Stimulated activated CD8-positive, alpha-beta memory T cell treated with anti-CD3 and anti-CD28 coated beads, Interleukin-7, amount 100 ng/mL, for 4 hours (primary cell): Measurements from ENCODE around the gene TIRAP.
"Not testable (repeated sequence)": the region's sequence is repeated elsewhere in the genome, so short reads cannot be mapped to it uniquely, and the experiment has no call there.

Experiments
- DNase-seq, 2 donors: peaks; one replicate each; pipeline ENCODE4 v3.0.0-alpha.2; 2020; ENCODE audit warnings: low read depth in 2 of 2

TIRAP gene

GRCh38 chr11:126284829-126285228 is 1.9 kb downstream of the TIRAP start:
- DNase-seq: peak; percentile 70 to 86

- DNase-seq: no peak
Observed at GRCh38 chr11:126288237-126288636, 5.3 kb downstream of the TIRAP start.

DNA sequence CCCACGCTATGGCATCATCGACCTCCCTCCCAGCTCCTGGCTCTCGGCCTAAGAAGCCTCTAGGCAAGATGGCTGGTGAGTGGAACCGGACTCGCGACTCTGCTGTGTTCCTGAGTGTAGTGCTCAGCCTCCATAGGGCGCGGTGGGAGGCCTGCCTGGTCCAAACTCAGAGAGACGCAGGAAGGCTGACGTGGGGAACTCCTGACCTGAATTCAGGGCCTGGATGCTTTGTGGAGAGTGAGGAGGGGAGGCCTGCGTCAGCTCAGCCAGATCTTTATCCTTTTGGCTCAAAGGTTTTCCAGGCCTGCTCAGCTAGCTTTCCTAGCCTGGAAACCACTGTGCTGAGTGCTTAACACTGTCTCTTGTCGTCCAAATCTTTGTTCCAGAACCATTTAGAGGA is 8.0 kb downstream of the TIRAP start:
- no peak for DNase-seq

- DNase-seq: no peak
Observed at GRCh38 chr11:126293726-126294125, 10.8 kb downstream of the TIRAP start.

- no peak for DNase-seq
Observed at GRCh38 chr11:126297004-126297403, 14.1 kb downstream of the TIRAP start.

DNA sequence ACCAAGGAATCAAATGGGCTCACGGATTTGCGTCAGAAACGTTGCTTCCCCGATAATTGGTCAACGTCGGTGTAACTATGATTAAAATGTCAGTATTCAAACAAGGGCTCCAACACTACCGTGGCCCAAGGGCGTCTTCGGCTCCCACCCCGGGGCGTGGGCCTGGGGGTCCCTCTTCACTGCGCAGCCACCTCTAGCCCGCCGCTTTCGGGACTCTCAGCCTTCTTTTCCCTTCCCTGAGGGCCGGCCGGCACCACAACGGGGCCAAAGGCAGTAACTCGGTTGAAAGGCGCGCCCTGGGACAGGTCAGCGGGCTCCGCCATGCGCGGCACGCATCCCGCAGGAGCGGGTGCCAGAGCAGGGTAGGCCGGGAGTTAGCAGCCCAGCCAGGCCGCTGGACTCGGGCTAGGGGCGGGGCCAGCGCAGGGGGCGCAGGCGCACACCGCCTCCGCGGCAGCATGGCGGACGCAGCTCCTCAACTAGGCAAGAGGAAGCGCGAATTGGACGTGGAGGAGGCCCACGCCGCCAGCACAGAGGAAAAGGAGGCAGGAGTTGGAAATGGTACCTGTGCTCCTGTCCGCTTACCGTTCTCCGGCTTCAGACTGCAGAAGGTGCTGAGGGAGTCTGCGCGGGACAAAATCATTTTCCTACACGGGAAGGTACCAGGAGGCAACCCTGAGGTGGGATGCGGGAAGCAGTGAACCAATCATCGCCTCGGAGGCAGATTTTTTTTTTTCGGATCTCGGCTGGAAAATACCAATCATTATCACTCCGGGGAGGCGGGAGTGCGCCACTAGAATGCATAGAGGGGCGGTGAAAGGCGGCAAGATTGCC is 20.9 kb downstream of the TIRAP start, which contains the start of gene DCPS:
Gene DCPS, plus strand, starts transcription at position 438 of the 834 bp plus-strand sequence. Its CDS starts 21 bp downstream, at position 459.
- DNase-seq: peak; percentile 64 to 82

DNA sequence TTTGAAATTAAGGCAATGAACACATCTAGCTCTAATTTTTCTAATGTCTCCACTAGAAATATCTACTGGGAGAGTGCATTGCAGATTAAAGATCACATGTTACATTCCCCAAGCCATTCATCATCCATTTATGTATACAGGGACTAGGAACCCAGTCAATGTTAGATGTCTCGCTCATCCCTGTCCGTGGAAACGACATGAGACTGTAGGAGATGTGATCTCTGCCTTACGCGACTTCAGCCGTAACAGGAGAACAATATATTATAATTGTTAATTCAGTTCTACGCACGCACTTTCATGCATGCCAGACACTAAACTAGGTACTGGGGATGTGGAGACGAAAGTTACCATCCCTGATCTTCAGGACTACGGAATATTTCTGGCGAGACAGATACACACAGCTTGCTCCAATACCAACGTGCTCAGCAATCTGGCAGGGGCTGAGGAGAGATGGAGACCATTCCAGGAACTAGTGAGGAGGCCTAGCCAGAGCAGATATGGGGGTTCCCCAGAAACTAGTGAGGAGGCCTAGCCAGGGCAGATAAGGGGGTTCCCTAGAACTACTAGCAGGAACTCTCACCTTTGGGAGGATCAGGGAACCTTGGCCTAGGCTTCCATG is 21.7 kb downstream of the TIRAP start:
- DNase-seq: no peak

GRCh38 chr11:126305699-126306098 is 22.8 kb downstream of the TIRAP start:
- DNase-seq: no peak

- no peak for DNase-seq
Observed at GRCh38 chr11:126307706-126308105, 24.8 kb downstream of the TIRAP start.

DNA sequence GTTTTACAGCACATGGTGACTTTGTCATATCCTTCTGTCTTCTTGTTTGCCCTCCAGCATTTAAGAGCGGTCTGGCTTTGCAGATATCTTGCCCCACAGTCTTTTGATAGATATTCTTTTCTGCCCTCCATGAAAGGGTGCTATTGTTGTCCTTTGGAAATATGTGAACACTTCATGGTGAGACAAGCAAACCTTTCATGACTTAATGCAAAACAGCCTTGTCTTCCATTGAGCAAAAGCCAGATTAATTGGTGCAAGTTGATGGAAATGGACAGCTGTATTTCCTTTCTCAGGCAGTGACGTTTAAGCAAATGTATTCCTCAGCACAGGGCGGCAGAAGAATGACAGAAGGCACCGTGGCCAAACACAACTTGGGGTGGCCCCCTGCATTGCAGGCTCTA is 25.4 kb downstream of the TIRAP start:
- DNase-seq: no peak

GRCh38 chr11:126308771-126309170 is 25.9 kb downstream of the TIRAP start:
- not testable (repeated sequence) for DNase-seq

- DNase-seq: peak in 1 of 2 donors; percentile 39
Observed at GRCh38 chr11:126310200-126310991, 27.5 kb downstream of the TIRAP start.

DNA sequence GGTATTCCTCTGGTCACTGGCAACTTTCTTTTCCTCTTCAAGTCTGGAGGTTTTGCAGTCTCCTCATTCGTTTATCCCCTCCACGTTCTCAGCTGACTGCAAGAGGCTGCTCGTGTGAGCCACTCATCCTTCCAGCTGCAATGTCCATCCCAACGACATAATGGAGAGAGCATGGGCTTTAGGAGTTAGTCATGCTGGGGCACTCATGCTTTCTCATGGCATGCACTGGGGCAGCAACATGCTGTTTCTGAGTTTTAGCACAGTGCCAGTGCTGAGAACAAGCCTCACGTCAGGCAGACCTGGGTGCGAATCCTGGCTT is 28.1 kb downstream of the TIRAP start:
- no peak for DNase-seq

- no peak for DNase-seq
Observed at GRCh38 chr11:126311401-126312291, 28.8 kb downstream of the TIRAP start.

GRCh38 chr11:126312961-126313360 is 30.1 kb downstream of the TIRAP start:
- no peak for DNase-seq

GRCh38 chr11:126313826-126314225 is 30.9 kb downstream of the TIRAP start:
- DNase-seq: no peak

- no peak for DNase-seq
Observed at GRCh38 chr11:126317432-126317755, 34.5 kb downstream of the TIRAP start.

DNA sequence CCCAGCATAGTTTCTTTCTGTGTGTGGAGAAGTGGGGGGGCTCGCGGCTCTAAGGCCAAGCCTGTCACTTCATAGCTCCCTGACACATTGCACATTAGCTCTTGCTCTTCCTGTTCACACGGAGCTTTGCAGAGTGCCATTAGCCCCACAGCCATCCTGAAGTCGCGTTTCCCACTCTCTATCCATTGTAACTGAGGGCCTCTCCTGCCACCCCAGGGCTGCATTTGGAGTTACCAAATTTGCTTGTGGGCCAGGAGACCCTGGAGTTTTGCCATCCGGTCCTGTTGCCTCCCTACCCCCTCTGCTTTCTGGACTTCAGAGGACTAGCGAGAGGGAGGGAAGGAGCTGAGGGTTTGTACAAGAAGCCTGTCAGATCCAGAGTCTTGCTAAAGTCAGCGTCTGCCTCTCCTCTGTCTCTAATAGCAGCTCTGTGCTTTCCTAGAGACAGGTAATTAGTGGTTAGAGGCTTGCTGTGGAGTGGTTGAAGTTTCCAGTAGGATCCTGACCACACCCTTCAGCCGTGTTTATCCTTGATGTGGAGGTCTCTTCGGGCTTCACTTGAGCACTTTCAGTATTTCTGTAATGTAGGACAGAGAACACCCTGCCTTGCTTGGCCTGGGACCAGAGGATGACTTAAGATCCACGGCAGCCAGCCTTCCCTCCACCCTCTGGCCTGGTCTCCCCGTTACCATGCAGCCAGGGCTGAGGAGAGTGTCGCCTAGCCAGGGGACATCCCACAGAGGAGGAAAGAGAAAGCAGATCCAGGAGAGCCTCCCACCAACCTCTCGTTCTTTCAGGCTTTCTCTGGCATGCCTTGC is 35.1 kb downstream of the TIRAP start:
- peak in 1 of 2 donors; percentile 19 for DNase-seq

- DNase-seq: no peak
Observed at GRCh38 chr11:126318574-126319373, 35.9 kb downstream of the TIRAP start.

DNA sequence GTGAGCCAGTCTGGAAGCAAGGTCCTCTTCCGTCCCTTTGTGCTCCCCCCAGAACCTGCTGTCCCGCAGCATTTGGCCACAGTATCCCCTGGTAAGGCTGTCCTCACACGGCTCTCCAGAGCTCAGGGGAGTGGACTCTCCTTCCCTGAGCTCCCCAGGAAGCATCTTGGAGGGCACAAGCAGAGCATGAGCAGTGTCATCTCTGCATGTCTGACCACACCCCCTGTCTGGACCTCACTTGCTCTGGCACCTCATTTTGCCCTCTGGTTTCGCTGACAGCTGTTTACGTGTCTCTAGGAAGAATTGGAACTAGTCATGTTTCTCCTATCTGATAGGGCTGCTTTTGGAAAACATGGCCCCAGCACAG is 36.5 kb downstream of the TIRAP start:
- DNase-seq: no peak
